HUDEP-2 (cell line): ENCODE measurements around the gene NTNG2.

Experiments
- DNase-seq, 76 experiments: peaks; one replicate each; lab custom pipeline; 2025; ENCODE audit not compliant: unreplicated experiment in 76 of 76; lab: John Stamatoyannopoulos, UW

NTNG2 gene

GRCh38 chr9:132199056-132199455 is 37.2 kb downstream of the NTNG2 start:
- no peak for DNase-seq

- DNase-seq = no peak
Measured at GRCh38 chr9:132200706-132201105, 38.8 kb downstream of the NTNG2 start.

- DNase-seq = no peak
Measured at GRCh38 chr9:132201139-132201538, 39.3 kb downstream of the NTNG2 start.

GRCh38 chr9:132201780-132202703 is 40.2 kb downstream of the NTNG2 start:
- DNase-seq = no peak

- no peak for DNase-seq
Measured at GRCh38 chr9:132204883-132205282, 43.0 kb downstream of the NTNG2 start.

GRCh38 chr9:132207215-132207614 is 45.4 kb downstream of the NTNG2 start:
- DNase-seq = no peak

GRCh38 chr9:132207839-132208615 is 46.2 kb downstream of the NTNG2 start:
- no peak for DNase-seq

- DNase-seq = no peak
Measured at GRCh38 chr9:132209228-132209627, 47.4 kb downstream of the NTNG2 start.

- DNase-seq = no peak
Measured at GRCh38 chr9:132210472-132211145, 48.8 kb downstream of the NTNG2 start.

- no peak for DNase-seq
Measured at GRCh38 chr9:132211570-132211969, 49.7 kb downstream of the NTNG2 start.

GRCh38 chr9:132214027-132214622 is 52.3 kb downstream of the NTNG2 start:
- DNase-seq = no peak

- no peak for DNase-seq
Measured at GRCh38 chr9:132216861-132217619, 55.2 kb downstream of the NTNG2 start.

GRCh38 chr9:132218208-132218607 is 56.4 kb downstream of the NTNG2 start:
- no peak for DNase-seq

- no peak for DNase-seq
Measured at GRCh38 chr9:132221941-132222340, 60.1 kb downstream of the NTNG2 start.

GRCh38 chr9:132224645-132225044 is 62.8 kb downstream of the NTNG2 start:
- DNase-seq = no peak

GRCh38 chr9:132226571-132227430 is 64.9 kb downstream of the NTNG2 start:
- no peak for DNase-seq

- no peak for DNase-seq
Measured at GRCh38 chr9:132228062-132228461, 66.2 kb downstream of the NTNG2 start.

- no peak for DNase-seq
Measured at GRCh38 chr9:132230605-132231004, 68.7 kb downstream of the NTNG2 start.

GRCh38 chr9:132231019-132231701 is 69.3 kb downstream of the NTNG2 start:
- DNase-seq = no peak
